Chondrocyte (in vitro differentiated cells): ENCODE results near the gene CPNE2. TPM values are rescaled to one million over a fixed set of nuclear protein-coding genes. Genes with fewer than 3 reads are reported as not detected.
A peak's percentile ranks its signal among the peaks of the same experiment; 100 is the strongest.
"Not testable (repeated sequence)": the region's sequence is repeated elsewhere in the genome, so short reads cannot be mapped to it uniquely, and the experiment has no call there.

Experiments
- DNase-seq: peaks from one replicate; pipeline ENCODE4 v3.0.0; 2021; ENCODE audit warnings: mixed read lengths, low spot score
- H3K27ac Mint-ChIP-seq: one replicate; pipeline ENCODE4 v1.8.0; 2021; ENCODE audit warnings: mild to moderate bottlenecking, moderate library complexity, mixed read lengths; ENCODE audit not compliant: unreplicated experiment
- H3K27me3 Mint-ChIP-seq: 2 replicates; pipeline ENCODE4 v1.8.0; 2021; ENCODE audit warnings: low read depth, mixed read lengths
- H3K36me3 Mint-ChIP-seq: 2 replicates; pipeline ENCODE4 v1.8.0; 2021; ENCODE audit warnings: low read depth, mixed read lengths
- H3K4me1 Mint-ChIP-seq: 2 replicates; pipeline ENCODE4 v1.8.0; 2021; ENCODE audit warnings: low read depth, mild to moderate bottlenecking, mixed read lengths
- H3K4me3 Mint-ChIP-seq: one replicate; pipeline ENCODE4 v1.8.0; 2021; ENCODE audit warnings: mild to moderate bottlenecking, moderate library complexity, mixed read lengths; ENCODE audit not compliant: unreplicated experiment
- H3K9me3 Mint-ChIP-seq: 2 replicates; pipeline ENCODE4 v1.8.0; 2021; ENCODE audit warnings: low read depth, mixed read lengths
- total RNA-seq: library from RNA; stranded (reverse); gene quantifications from 3 replicates; pipeline ENCODE4 v1.2.1, GENCODE V29; 2021
- TF ChIP-seq, protein P1 (sequence below): fragments of 200-600 bp; sonication (generic); IDR thresholded peaks from 2 replicates; pipeline ENCODE4 v1.5.0; 2021; ENCODE audit warnings: antibody characterized with exemption, mild to moderate bottlenecking, moderate library complexity

CPNE2 gene
- total RNA-seq, 1 donor from 2014 or later: 21.8 TPM

DNA sequence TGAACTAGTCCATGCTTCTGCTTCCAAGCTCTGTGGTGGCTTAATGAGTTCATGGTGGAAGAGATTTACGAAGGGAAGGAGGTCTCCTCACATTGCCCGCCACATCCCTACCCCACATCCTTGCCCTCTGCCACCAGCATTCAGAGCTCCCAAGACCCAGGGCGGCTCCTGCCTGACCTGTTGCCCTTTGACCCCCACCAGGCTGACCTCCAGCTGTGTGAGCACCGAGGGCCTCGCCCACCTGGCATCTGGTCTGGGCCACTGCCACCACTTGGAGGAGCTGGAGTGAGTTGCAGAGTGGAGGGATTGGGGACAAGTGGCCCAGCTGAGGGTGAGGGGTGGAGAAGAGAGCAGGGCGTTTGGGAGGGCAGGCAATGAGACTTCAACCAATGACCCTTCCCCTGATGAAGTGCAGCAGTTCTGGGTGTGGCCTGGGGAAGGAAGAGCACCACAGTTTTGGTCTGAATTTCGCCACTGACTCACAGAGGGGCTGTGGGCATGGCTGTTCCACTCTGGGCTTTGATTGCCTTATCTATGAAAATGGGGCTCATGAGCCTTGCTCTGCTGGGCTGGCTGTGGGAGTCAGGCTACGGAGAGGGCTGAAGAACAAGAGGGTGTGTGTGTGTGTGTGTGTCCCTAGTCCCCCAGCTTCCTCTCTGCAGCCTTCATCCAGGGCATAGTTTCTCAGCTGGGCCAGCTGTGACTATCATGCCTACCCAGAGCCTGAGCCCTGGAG is 22.6 kb upstream of the CPNE2 start:
- no peak overlapping the region for H3K4me3 Mint-ChIP-seq
- H3K27me3 Mint-ChIP-seq: peaks cover 5% of the 10 kb centered on the region
- no peak overlapping the region for H3K27ac Mint-ChIP-seq
- peaks cover 14% of the 10 kb centered on the region for H3K4me1 Mint-ChIP-seq
- no peaks in the 10 kb centered on the region for H3K9me3 Mint-ChIP-seq
- TF ChIP-seq, protein P1, sequence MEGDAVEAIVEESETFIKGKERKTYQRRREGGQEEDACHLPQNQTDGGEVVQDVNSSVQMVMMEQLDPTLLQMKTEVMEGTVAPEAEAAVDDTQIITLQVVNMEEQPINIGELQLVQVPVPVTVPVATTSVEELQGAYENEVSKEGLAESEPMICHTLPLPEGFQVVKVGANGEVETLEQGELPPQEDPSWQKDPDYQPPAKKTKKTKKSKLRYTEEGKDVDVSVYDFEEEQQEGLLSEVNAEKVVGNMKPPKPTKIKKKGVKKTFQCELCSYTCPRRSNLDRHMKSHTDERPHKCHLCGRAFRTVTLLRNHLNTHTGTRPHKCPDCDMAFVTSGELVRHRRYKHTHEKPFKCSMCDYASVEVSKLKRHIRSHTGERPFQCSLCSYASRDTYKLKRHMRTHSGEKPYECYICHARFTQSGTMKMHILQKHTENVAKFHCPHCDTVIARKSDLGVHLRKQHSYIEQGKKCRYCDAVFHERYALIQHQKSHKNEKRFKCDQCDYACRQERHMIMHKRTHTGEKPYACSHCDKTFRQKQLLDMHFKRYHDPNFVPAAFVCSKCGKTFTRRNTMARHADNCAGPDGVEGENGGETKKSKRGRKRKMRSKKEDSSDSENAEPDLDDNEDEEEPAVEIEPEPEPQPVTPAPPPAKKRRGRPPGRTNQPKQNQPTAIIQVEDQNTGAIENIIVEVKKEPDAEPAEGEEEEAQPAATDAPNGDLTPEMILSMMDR: no peak
- no peaks in the 10 kb centered on the region for H3K36me3 Mint-ChIP-seq
- no peak for DNase-seq

DNA sequence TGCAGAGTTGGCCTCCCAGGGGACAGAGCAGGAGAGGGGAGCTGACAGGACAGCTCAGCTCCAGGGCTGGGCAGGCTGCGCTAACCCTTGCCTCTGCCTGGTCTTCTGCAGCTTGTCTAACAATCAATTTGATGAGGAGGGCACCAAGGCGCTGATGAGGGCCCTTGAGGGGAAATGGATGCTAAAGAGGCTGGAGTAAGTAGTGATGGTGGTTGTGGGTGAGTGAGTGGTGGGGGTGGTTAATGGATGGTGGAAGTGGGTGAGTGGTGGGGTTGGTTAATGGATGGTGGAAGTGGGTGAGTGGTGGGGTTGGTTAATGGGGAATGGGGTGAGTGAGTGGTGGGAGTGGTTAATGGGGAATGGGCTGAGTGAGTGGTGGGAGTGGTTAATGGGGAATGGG is 22.0 kb upstream of the CPNE2 start:
- Mint-ChIP-seq H3K27ac (no peak overlapping the region), H3K4me3 (no peak overlapping the region), H3K36me3 (no peaks in the 10 kb centered on the region), H3K9me3 (no peaks in the 10 kb centered on the region), H3K4me1 (peaks cover 14% of the 10 kb centered on the region), H3K27me3 (peaks cover 5% of the 10 kb centered on the region)
- TF ChIP-seq, protein P1: no peak
- no peak for DNase-seq

DNA sequence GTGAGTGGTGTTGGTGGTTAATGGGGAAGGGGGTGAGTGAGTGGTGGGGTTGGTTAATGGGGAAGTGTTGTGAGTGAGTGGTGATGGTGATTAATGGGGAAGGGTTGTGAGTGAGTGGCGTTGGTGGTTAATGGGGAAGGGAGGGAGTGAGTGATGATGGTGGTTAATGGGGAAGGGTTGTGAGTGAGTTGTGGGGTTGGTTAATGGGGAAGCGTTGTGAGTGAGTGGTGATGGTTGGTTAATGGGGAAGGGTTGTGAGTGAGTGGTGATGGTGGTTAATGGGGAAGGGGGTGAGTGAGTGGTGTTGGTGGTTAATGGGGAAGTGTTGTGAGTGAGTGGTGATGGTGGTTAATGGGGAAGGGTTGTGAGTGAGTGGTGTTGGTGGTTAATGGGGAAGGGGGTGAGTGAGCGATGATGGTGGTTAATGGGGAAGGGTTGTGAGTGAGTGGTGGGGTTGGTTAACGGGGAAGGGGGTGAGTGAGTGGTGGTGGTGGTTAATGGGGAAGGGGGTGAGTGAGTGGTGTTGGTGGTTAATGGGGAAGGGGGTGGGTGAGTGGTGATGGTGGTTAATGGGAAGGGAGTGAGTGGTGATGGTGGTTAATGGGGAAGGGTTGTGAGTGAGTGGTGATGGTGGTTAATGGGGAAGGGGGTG is 21.2 kb upstream of the CPNE2 start:
- not testable (repeated sequence) for H3K4me3 Mint-ChIP-seq, H3K27me3 Mint-ChIP-seq, H3K36me3 Mint-ChIP-seq, DNase-seq, H3K27ac Mint-ChIP-seq, H3K9me3 Mint-ChIP-seq
- H3K4me1 Mint-ChIP-seq: peaks cover 14% of the 10 kb centered on the region

DNA sequence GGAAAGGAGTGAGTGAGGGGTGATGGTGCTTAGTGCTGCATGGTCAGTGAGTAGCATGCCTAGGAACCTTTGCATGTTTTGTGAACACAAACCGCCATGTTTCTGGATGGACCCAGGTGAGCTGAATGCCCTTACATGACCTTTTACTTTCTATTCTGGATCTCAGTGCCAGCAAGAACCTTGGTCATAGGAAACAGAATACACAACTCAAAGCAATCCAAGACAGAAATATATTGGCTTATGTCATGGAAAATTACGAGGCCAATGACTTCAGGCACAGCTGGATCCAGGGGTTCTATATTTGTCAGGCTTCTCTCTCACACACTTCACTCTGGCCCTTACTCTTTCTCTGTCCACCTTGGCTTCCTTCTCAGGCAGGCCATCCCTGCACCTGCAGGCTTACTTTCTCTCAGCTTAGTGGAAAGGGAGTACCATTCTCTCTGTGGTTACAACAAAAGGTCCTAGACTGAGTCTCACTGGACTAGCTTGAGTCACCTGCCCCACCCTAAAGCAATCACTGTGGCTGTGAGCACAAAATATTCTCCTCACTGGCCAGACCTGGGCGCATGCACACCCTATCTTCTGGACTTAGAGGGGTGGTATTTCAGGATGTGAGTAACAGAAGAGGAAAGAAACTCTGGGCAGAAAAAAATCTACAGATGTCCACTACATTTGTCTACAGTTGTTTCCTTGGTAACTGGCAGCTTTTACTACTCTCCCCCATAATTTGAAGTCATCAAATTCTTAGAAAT is 20.4 kb upstream of the CPNE2 start:
- DNase-seq: no peak
- no peak overlapping the region for H3K4me3 Mint-ChIP-seq
- peaks cover 3% of the 10 kb centered on the region for H3K27me3 Mint-ChIP-seq
- no peaks in the 10 kb centered on the region for H3K36me3 Mint-ChIP-seq
- no peaks in the 10 kb centered on the region for H3K9me3 Mint-ChIP-seq
- H3K27ac Mint-ChIP-seq: peak overlapping the region; percentile 50
- peaks cover 14% of the 10 kb centered on the region for H3K4me1 Mint-ChIP-seq
- TF ChIP-seq, protein P1: no peak

DNA sequence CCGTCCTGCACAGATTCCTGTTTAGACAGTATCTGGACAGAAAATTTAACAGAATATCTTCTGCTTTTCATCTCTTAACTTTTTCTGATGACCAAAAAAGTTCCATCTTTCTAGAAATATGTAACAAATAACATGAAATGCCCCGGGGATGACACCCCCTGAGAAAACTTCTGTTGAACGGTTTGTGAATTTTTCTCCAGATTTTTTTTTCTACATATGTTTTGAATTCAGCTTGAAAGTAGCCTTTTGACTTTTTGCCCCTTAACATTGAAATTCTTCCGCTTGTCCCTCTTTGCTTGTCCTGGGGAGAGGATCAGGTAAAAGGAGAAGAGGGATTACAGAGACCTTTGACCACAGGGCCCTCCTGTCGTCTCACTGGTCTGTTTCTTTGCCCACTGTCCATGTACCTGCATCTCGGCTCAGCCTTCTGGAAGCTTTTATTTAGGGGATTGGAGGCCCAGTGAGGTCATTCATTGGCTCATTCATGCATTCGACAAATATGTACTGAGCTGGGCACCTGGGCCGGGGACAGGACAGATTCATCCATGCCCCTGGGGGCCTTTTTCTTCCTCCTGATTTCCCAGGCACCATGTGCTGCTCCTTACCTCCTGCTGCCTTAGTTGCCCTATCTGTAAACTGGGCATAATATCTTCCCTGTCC is 19.6 kb upstream of the CPNE2 start:
- no peaks in the 10 kb centered on the region for H3K9me3 Mint-ChIP-seq
- peak overlapping the region; percentile 41 for H3K27ac Mint-ChIP-seq
- H3K27me3 Mint-ChIP-seq: peaks cover 3% of the 10 kb centered on the region
- TF ChIP-seq, protein P1: no peak
- no peaks in the 10 kb centered on the region for H3K36me3 Mint-ChIP-seq
- no peak overlapping the region for H3K4me3 Mint-ChIP-seq
- no peak for DNase-seq
- H3K4me1 Mint-ChIP-seq: peaks cover 14% of the 10 kb centered on the region
